ENCODE measurements around the gene SDHAF1.

SDHAF1 gene

GRCh38 chr19:35992907-35993765, 1.9 kb upstream of the SDHAF1 start:
- TF ChIP-seq CTCF (IDR thresholded peaks at IDR 0.05; ENCODE audit: low read depth, low read length), result no peak
- no peak for DNase-seq (ENCODE audit: low read depth in 2 of 2)
- H3K4me3 ChIP-seq (replicated peaks in 1 of 2; ENCODE audit: low read depth in 2 of 2, low read length in 2 of 2), result no peak overlapping the region

DNA sequence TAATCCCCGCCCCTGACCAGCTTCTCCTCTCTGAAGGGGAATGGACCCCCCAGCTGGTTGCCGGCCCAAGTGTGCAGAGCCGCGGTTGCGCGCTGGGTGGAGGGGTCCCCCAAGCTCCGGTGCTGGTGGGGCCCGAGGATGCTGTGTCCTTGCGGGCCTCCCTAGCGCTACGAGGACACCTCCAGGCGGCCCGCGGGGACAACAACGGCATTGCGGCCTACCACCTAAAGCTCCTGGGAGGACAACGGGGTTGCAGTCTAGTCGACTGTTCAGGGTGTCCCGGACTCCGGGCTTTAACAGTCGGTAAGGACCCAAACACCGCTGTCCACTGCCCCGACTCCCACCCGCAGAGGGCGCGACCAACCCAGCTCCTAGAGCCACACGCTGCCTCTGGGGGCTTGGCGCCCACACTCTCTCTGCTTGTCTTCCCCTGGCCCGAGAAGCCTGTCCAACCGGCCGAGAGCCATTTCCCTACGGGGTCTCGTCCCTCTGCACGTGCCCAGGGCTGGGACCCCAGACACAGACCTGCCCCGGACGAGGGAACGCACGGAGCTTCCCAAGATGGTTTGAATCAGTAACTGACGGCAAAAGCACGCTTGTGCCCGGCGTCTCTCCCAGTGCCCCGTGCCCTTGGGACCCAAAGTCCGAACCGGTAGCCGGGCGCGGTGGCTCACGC, 927 bp upstream of the SDHAF1 start:
- peak overlapping the region; percentile 24 to 28 for H3K4me3 ChIP-seq (replicated peaks in 1 of 2; ENCODE audit: low read depth in 2 of 2, low read length in 2 of 2)
- no peak for DNase-seq (ENCODE audit: low read depth in 2 of 2)
- TF ChIP-seq CTCF (IDR thresholded peaks at IDR 0.05; ENCODE audit: low read depth, low read length), result no peak

DNA sequence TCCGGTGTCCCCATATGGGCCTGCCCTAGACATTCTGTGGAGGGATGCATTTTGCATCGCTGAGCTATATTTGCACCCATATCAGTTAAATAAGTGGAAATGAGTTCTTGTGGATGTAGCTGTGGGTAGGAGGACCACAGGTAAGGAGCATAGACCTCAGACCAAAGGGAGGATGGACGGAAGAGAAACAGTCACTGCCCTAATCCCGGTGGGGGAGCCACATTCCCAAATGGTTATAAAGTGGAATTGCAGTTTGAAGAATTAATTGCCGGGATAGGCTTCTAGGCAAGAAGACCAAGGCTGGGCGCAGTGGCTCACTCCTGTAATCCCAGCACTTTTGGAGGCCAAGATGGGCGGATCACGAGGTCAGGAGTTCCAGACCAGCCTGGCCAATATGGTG, 1.8 kb downstream of the SDHAF1 start:
- no peak for DNase-seq (ENCODE audit: low read depth in 2 of 2)
- no peak for TF ChIP-seq CTCF (IDR thresholded peaks at IDR 0.05; ENCODE audit: low read depth, low read length)
- no peak overlapping the region for H3K4me3 ChIP-seq (replicated peaks in 1 of 2; ENCODE audit: low read depth in 2 of 2, low read length in 2 of 2)

DNA sequence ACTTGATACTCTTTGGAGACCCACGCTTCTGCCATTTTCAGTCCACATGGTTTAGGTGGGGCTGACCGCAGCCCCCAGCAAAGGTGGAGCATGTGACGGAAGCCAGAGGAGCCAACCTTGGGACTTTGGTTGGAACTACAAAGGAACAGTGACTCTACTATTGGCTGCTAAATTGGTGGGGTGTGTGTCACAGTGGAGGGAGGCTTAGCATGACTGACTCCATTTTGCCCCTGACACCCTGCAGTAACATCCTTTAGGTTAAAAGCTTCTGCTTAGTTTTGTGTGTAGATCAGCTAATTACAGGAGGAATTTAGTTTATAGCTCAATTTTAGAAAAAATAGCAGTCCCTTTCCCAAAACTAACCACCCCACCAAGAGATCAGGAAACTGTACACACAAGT, 6.6 kb downstream of the SDHAF1 start:
- no peak for TF ChIP-seq CTCF (IDR thresholded peaks at IDR 0.05; ENCODE audit: low read depth, low read length)
- H3K4me3 ChIP-seq (replicated peaks in 1 of 2; ENCODE audit: low read depth in 2 of 2, low read length in 2 of 2), result no peak overlapping the region
- DNase-seq (ENCODE audit: low read depth in 2 of 2), result no peak

- TF ChIP-seq CTCF (IDR thresholded peaks at IDR 0.05; ENCODE audit: low read depth, low read length), result no peak
- H3K4me3 ChIP-seq (replicated peaks in 1 of 2; ENCODE audit: low read depth in 2 of 2, low read length in 2 of 2), result no peak overlapping the region
- no peak for DNase-seq (ENCODE audit: low read depth in 2 of 2)
These were observed 8.3 kb downstream of the SDHAF1 start for GRCh38 chr19:36003284-36003683.

GRCh38 chr19:36006955-36007354, 12.0 kb downstream of the SDHAF1 start:
- TF ChIP-seq CTCF (IDR thresholded peaks at IDR 0.05; ENCODE audit: low read depth, low read length), result no peak
- H3K4me3 ChIP-seq (replicated peaks in 1 of 2; ENCODE audit: low read depth in 2 of 2, low read length in 2 of 2), result no peak overlapping the region
- no peak for DNase-seq (ENCODE audit: low read depth in 2 of 2)

Measured in cardiac fibroblast (primary cell).